ENCODE measurements around the gene FIGNL2.

DNA sequence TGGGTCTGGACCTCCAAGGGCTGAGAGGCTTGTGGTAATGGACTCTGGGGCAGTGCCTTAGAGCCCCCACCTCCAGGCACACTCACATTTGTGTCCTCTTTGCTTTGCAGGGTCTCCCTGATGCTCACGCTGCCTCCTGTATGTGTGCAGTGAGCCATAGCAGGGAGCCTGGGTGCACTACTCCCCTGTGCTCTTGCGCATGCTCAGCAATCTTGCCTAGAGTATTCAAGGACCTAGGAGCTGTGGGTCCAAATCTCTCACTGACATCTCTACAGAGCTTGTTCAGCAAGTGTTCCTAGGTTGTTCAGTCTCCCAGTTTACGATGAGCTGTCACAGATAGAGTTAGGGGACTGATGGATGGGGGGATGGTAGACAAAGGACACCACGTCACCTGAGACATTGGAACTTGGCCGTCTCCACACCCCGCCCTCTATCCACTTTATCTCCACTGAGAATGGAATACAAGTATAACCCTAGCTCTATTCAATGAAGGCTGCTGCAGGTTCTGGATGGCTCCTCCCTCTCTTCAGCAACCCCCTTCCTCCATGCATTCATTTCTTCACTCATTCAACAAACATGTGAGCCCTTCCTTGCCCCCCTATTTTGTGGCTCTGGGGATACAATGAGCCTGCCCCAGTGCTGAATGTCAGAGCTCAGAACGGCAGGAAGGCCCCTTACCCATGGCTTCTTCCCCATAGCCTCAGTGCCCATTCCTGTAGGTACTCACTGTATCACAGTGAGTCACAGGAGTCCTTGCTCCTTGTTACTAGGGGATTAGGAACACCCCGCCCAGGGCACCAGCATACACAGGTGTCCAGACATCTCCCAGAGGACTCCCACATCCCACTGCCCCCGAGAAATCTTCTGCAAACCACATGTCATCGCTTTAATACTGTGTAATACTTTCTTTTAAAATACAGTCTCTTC is 31.2 kb downstream of the FIGNL2 start:
- TF ChIP-seq CTCF (IDR thresholded peaks at IDR 0.05): no peak
- TF ChIP-seq POLR2A (IDR thresholded peaks at IDR 0.05): no peak
- no peak for TF ChIP-seq EP300 (IDR thresholded peaks at IDR 0.05)
- no peak for TF ChIP-seq POLR2AphosphoS5 (IDR thresholded peaks at IDR 0.05)
